Stimulated activated naive CD8-positive, alpha-beta T cell treated with anti-CD3 and anti-CD28 coated beads, Interleukin-15, amount 100 ng/mL, for 72 hours (primary cell): Measurements from ENCODE around the gene CYSLTR2.

Experiments used
- ATAC-seq: fragments of 150-1000 bp; cut with Tn5 transposase; 2 replicates; pipeline ENCODE4 v1.10.0; 2021; ENCODE audit warnings: mild to moderate bottlenecking, moderate library complexity
- DNase-seq, 2 donors: peaks; one replicate each; pipeline ENCODE4 v3.0.0; 2021 to 2022
- H3K27ac Mint-ChIP-seq, 2 donors: one replicate each; pipeline ENCODE4 v1.8.0; 2022; ENCODE audit warnings: mild to moderate bottlenecking in 2 of 2, mixed read lengths in 2 of 2, moderate library complexity in 2 of 2
- H3K27me3 Mint-ChIP-seq: one replicate; pipeline ENCODE4 v1.8.0; 2022; ENCODE audit warnings: mixed read lengths
- H3K4me1 Mint-ChIP-seq: one replicate; pipeline ENCODE4 v1.8.0; 2022; ENCODE audit warnings: mild to moderate bottlenecking, mixed read lengths
- H3K4me3 Mint-ChIP-seq, 2 donors: one replicate each; pipeline ENCODE4 v1.8.0; 2022; ENCODE audit warnings: mild to moderate bottlenecking in 2 of 2, mixed read lengths in 2 of 2, moderate library complexity in 1 of 2
- H3K9me3 Mint-ChIP-seq, 2 donors: one replicate each; pipeline ENCODE4 v1.8.0; 2022; ENCODE audit warnings: mixed read lengths in 2 of 2

The CYSLTR2 gene

DNA sequence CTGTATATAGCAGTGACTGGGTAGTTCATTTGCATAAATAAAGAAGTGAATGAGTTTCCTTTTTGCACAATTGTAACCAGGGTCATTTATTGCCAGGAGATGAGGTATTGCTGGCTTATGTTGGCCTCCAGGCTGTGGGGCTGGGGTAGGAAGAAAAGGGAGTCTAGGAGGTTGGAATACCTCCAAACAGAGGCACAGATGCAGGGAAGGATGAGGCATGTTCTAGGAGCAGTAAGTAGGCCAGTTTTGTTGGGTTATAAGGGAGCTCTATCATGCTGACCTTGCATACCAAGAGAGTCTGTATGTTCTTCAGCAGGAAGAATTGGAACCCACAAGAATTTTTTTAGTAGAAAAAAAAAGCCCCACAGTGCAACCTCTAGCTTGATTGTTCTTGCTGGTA is 17.2 kb upstream of the CYSLTR2 start:
- Mint-ChIP-seq H3K27me3 (no peaks in the 10 kb centered on the region), H3K4me3 (no peak overlapping the region), H3K9me3 (peaks cover 14 to 29% of the 10 kb centered on the region in 2 donors), H3K27ac (no peak overlapping the region), H3K4me1 (no peaks in the 10 kb centered on the region)
- ATAC-seq (no peak), DNase-seq (no peak)

DNA sequence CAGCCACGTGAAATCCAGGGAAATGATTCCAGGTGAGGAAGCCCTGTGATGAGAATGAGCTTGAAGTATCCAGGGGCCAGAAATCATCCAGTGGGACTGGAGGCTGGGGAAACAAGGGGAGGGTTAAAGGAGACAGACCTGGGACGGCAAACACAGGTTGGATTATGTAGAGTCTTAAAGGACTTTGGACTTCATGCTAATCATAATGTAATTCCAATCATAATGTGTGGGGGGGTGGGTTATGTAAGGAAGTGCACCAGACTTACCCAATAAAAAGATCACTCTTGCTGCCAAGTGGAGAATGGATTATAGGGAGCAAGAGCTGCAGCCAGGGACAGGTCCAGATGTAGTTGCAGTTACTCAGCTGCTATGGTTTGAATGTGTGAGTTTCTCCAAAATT is 16.1 kb upstream of the CYSLTR2 start:
- no peak overlapping the region for H3K4me3 Mint-ChIP-seq

DNA sequence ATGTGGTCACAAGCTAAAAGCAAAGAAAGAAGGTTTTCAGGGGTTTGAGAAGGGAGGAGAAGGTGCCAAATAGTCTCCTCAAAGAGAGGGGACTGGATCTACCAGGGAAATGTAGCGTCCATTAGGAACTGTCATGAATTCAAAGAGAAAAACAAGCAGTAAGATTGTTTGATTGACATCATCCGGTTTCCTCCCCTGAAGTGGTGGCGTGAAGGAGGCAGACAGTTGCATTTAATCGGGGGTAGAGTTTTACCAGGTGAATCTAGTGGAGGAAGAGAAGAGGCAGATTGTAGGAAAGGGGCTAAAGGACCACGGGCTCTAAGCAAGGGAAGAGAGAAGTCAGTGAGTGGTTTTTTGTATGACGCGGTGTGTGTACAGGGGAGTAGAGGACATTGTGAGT is 13.0 kb upstream of the CYSLTR2 start:
- Mint-ChIP-seq H3K4me3 (no peak overlapping the region), H3K4me1 (no peaks in the 10 kb centered on the region), H3K27me3 (no peaks in the 10 kb centered on the region), H3K27ac (no peak overlapping the region), H3K9me3 (peaks cover 6 to 23% of the 10 kb centered on the region in 2 donors)
- ATAC-seq (no peak), DNase-seq (no peak)

More for the DNA sequence above, 16.1 kb upstream of the CYSLTR2 start:
- H3K27ac Mint-ChIP-seq = no peak overlapping the region
- ATAC-seq = no peak
- H3K27me3 Mint-ChIP-seq = no peaks in the 10 kb centered on the region
- H3K4me1 Mint-ChIP-seq = no peaks in the 10 kb centered on the region
- H3K9me3 Mint-ChIP-seq = peaks cover 13 to 26% of the 10 kb centered on the region in 2 donors
- no peak for DNase-seq

DNA sequence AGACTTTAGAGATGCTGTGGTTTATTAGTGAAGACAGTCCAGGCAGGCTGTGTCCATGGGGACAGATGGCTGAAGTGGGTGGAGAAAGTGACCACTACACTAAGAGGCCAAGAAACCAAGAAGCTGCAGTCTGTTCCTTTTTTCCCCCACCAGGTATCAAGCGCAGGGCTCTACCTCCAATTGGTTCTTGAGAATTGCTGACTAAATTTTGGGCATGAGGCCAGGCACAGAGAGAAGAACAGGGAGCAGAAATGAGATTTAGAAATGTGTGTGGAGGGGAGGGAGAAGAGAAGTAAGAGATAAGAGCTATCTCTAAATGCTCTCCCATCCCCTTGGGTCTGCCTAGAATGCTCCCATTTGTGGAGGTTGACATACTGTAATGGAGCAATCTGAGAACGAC is 12.3 kb upstream of the CYSLTR2 start:
- ATAC-seq (no peak), DNase-seq (no peak)
- Mint-ChIP-seq H3K27me3 (peaks cover under 1% of the 10 kb centered on the region), H3K4me3 (no peak overlapping the region), H3K9me3 (peaks cover 2 to 18% of the 10 kb centered on the region in 2 donors), H3K4me1 (no peaks in the 10 kb centered on the region), H3K27ac (no peak overlapping the region)

DNA sequence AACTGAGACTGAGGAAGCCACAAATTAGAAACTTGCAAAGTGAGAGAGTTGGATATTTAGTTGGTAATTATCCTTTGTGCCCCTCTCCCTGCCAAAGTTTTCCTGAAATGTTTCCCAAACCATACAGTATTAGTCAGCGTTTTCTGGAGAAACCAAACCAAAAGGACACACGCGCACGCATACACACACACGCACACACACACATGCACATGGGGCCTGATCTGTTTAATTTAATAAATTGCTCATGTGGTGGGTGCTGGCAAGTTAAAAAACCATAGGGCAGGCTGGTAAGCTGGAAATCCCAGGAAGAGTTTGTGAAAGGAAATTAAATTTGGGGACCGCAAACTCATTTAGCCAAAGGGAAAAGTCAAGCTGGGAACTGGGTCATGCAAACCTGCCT is 11.7 kb upstream of the CYSLTR2 start:
- Mint-ChIP-seq H3K4me1 (no peaks in the 10 kb centered on the region), H3K27me3 (peaks cover 7% of the 10 kb centered on the region), H3K27ac (no peak overlapping the region), H3K9me3 (peaks cover 0 to 16% of the 10 kb centered on the region in 2 donors), H3K4me3 (no peak overlapping the region)
- DNase-seq = no peak
- ATAC-seq = no peak

DNA sequence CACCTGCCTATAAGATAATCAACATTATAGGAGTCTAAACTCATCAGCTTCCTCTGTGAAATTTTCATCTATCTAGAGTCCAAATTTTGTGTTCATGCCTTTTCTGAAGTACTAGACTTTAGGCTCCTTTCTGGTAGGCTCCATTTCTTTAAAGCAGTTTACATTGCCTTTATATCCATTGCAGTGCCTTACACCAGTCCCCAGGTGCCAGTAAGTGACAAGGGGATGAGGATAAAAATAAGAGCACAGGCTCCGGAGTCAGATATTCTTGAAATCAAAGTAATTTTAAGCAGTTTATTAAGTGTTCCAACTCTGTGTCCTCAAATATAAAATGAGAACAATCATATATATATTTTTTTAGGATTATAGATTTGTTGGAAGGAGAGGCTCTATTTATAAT is 10.6 kb upstream of the CYSLTR2 start:
- no peak overlapping the region for H3K27ac Mint-ChIP-seq
- H3K4me3 Mint-ChIP-seq = no peak overlapping the region
- no peaks in the 10 kb centered on the region for H3K4me1 Mint-ChIP-seq
- DNase-seq (no peak), ATAC-seq (no peak)
- H3K27me3 Mint-ChIP-seq = peaks cover 7% of the 10 kb centered on the region
- peaks cover 0 to 9% of the 10 kb centered on the region in 2 donors for H3K9me3 Mint-ChIP-seq

DNA sequence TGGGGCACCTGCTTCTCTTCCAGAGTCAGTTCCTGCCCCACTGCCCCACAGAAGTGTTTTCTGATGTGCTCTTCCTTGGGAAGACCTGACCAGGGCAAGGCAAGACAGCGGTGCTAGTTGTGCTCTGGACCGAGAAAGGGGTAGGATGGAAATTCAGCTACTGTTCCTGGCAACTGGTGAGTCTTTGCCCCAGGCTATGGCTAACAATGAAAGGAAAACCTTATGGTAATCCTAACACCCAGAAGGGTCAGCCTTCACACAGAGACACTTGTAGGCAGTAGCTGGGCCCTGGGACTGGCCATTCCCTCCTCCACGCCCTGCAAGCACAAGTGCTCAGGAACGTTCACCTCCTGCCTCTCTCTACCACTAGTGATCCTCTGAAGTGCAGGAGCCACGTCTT is 9.6 kb upstream of the CYSLTR2 start:
- H3K27ac Mint-ChIP-seq = no peak overlapping the region
- H3K4me3 Mint-ChIP-seq = no peak overlapping the region
- ATAC-seq (no peak), DNase-seq (no peak)
- H3K27me3 Mint-ChIP-seq = peaks cover 7% of the 10 kb centered on the region
- H3K9me3 Mint-ChIP-seq = peaks cover 0 to 3% of the 10 kb centered on the region in 2 donors
- no peaks in the 10 kb centered on the region for H3K4me1 Mint-ChIP-seq

DNA sequence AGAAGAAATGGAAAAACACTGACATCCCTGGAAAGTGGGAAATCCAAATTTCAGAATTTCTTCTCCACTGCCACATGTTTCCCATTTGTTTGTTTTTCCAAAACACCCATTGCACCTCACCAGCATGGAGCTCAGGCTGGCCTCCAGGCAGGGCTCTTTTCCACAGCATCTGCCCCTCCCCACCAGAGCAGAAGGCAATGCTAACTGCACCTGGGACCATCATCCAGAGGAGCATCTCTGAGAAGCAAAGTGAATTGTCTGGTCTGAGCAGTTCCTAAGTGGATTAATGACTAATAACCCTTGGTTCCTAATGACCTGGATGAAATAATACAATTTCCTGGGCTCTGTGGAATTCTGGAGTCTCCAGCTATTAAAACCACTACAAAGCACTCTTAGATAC is 8.8 kb upstream of the CYSLTR2 start:
- H3K27me3 Mint-ChIP-seq = peaks cover 7% of the 10 kb centered on the region
- no peaks in the 10 kb centered on the region for H3K4me1 Mint-ChIP-seq
- no peaks in the 10 kb centered on the region for H3K9me3 Mint-ChIP-seq
- ATAC-seq (no peak), DNase-seq (no peak)
- H3K4me3 Mint-ChIP-seq = no peak overlapping the region
- H3K27ac Mint-ChIP-seq = no peak overlapping the region

DNA sequence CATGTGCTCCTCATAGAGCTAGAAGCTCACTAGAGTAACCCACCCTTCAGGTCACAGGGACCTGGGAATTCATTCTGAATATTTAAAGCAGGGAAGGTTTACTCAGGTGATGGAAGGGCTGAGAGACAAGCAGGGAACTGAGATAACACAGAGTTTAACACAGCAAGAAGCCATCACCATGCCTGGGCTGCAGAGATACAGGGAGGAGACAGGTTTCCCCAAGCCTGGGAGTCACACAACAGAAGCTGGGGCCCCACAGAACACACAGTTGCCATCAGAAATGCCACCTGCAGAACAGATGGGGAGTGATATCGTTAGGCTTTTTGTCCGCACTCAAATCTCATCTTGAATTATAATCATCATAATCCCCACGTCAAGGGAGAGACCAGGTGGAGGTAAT is 7.9 kb upstream of the CYSLTR2 start:
- Mint-ChIP-seq H3K27ac (no peak overlapping the region), H3K9me3 (no peaks in the 10 kb centered on the region), H3K4me3 (no peak overlapping the region), H3K27me3 (peaks cover 7% of the 10 kb centered on the region), H3K4me1 (no peaks in the 10 kb centered on the region)
- ATAC-seq (no peak), DNase-seq (no peak)

DNA sequence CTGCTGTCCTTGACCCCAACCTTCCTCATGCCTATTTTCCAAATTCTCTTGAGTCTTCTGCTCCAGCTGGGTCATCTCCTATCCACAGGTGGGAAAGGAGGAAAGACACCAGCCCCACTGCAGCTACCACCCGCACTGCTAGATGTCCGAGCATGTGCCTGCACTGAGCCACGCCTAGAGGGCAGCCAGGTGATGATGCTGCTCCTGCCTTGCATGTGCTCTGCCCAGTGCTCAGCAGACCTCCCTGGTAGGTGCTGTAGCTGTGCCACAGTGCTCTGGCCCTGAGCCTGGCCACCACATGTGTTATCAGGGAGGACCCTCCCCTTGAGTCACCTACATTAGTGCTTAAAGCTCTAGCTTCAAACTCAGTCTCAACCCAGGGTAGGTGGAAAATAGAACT is 6.9 kb upstream of the CYSLTR2 start:
- Mint-ChIP-seq H3K4me1 (no peaks in the 10 kb centered on the region), H3K9me3 (no peaks in the 10 kb centered on the region), H3K27ac (peak overlapping the region in 1 of 2 donors; percentile 42), H3K27me3 (peaks cover 7% of the 10 kb centered on the region), H3K4me3 (no peak overlapping the region)
- no peak for ATAC-seq
- no peak for DNase-seq

DNA sequence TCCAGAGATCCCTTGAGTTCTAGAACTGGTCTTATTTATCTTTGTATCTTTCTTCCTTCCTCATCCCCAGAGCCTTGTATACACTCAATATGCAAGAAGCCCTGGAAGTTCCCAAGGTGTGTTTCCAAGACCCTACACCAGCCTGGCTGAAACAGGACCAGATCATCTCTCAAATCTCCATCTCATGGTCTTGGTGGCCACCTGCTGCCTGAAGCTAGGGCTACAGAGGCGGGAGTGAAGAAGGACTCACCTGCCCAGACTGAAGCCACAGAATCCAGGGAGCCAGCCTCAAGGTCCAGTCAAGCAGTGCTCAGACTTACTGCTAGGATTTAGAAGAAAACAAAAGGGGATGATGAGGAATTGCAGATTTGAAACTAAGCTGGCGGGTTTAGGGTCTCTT is 6.1 kb upstream of the CYSLTR2 start:
- peaks cover 7% of the 10 kb centered on the region for H3K27me3 Mint-ChIP-seq
- H3K9me3 Mint-ChIP-seq = no peaks in the 10 kb centered on the region
- no peak overlapping the region for H3K4me3 Mint-ChIP-seq
- DNase-seq (no peak), ATAC-seq (no peak)
- no peak overlapping the region for H3K27ac Mint-ChIP-seq
- peaks cover under 1% of the 10 kb centered on the region for H3K4me1 Mint-ChIP-seq

DNA sequence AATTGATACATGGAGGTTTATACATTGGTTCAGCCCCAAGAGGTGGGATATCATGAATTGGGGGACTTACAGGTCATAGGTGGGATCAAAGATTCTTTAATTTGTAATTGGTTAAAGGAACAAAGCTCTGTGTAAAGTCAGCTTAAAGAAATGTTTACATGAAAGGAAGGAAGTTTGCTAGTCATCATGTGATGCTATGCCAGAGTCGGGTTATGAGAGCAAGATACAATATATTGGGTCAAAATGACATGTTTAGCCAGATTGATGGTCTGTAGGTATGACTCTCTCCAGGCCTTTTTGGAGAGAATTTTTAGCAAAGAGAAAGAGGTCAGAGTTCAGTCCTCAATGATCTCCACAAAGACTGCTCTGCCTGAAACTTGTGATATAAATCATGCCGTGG is 5.3 kb upstream of the CYSLTR2 start:
- no peak for DNase-seq
- Mint-ChIP-seq H3K9me3 (no peaks in the 10 kb centered on the region), H3K4me3 (no peak overlapping the region), H3K27ac (no peak overlapping the region), H3K27me3 (peaks cover 7% of the 10 kb centered on the region), H3K4me1 (peaks cover 9% of the 10 kb centered on the region)
- ATAC-seq = no peak

DNA sequence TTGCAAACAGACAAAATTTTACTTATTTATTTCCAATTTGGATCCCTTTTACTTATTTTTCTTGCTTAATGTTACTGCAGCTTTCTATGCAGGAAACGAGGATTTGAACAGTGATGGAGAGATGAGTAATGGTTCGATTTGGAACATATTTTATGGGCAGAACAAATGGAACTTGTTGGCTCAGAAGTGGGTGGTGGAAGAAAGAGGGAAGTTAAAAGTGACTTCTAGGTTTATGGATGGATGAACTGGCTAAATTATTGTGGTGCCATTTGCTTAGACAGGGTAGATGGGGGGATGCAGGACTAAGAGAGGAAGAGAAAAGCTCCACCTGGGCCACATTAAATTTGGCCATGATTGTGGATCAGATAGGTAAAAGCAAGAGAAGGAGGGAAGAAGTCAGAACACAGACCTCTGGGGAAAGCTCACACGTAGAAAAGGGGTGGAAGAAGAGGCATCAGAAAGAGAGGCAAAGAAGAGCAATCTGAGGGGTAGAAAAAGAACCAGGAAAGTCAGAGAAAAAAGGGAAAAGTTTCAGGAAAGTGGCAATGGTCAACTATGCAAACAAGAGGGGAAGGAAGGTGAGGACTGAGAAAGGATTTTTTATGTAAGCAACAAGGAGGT is 768 bp upstream of the CYSLTR2 start:
- Mint-ChIP-seq H3K4me1 (peaks cover 21% of the 10 kb centered on the region), H3K27me3 (no peaks in the 10 kb centered on the region), H3K9me3 (no peaks in the 10 kb centered on the region), H3K4me3 (peak overlapping the region; percentile 81 to 82), H3K27ac (peak overlapping the region; percentile 39 to 94)
- no peak for ATAC-seq
- DNase-seq = no peak

DNA sequence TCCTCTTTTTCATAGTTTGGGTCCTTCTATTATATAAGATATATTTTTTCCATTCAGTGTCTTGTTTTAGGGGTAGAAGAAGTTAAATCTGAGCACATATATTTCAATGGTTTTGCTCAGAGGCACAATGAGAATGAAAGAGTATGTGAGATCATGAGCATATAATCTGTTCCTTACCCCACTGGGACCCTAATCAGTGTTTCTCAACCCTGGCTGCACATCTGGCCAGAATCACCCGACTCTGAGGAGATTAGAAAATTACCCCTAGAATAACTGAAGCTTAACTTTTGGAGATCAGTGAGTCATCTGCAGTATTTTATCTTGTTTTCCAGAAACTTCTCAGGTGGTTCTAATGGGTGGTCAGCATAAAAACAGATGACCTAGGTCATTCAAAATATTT is 782 bp downstream of the CYSLTR2 start:
- H3K27me3 Mint-ChIP-seq = no peaks in the 10 kb centered on the region
- H3K27ac Mint-ChIP-seq = no peak overlapping the region
- peak overlapping the region in 1 of 2 donors; percentile 82 for H3K4me3 Mint-ChIP-seq
- ATAC-seq = no peak
- peaks cover 28% of the 10 kb centered on the region for H3K4me1 Mint-ChIP-seq
- DNase-seq = no peak
- no peaks in the 10 kb centered on the region for H3K9me3 Mint-ChIP-seq

DNA sequence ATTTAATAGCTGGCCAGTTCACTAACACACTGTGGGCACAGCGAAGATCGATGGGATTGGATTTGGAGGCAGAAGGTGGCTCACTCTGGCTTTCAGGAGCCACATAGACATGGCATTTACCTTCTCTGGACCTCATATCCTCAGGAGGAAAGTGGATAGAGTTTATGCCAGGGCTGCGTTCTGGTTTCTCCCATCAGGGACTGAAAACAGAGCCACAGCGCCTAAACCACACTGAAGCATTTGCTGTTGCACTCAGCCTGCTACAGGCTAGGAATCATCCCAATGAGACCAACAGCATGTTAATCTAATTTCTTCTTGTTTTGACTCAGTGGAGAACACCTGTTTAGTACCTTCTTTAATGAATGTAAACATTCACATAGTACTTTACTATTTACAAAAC is 1.6 kb downstream of the CYSLTR2 start:
- ATAC-seq (no peak), DNase-seq (no peak)
- Mint-ChIP-seq H3K4me1 (peaks cover 36% of the 10 kb centered on the region), H3K9me3 (no peaks in the 10 kb centered on the region), H3K4me3 (no peak overlapping the region), H3K27ac (no peak overlapping the region), H3K27me3 (no peaks in the 10 kb centered on the region)

DNA sequence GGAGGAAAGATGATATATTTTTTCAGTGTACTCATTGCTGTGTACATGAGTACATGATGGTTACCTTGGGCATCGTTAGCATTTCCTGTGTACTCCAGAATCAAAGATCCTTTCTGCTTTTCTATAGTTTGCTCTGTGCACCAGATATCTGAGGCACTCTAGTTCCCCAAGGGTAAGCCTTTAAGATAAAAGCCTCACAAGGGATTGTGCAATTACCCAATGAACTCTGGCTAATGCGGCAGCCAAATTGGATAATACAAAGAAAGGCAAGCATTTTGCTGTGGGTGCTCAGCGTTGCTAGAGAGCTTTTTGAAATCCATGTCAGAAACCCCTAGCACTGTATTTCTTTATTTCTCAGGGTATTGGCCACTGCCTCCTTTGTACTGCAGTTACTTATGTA is 2.9 kb downstream of the CYSLTR2 start:
- Mint-ChIP-seq H3K4me1 (peaks cover 39% of the 10 kb centered on the region), H3K9me3 (no peaks in the 10 kb centered on the region), H3K4me3 (no peak overlapping the region), H3K27ac (no peak overlapping the region), H3K27me3 (no peaks in the 10 kb centered on the region)
- DNase-seq = no peak
- ATAC-seq = no peak

DNA sequence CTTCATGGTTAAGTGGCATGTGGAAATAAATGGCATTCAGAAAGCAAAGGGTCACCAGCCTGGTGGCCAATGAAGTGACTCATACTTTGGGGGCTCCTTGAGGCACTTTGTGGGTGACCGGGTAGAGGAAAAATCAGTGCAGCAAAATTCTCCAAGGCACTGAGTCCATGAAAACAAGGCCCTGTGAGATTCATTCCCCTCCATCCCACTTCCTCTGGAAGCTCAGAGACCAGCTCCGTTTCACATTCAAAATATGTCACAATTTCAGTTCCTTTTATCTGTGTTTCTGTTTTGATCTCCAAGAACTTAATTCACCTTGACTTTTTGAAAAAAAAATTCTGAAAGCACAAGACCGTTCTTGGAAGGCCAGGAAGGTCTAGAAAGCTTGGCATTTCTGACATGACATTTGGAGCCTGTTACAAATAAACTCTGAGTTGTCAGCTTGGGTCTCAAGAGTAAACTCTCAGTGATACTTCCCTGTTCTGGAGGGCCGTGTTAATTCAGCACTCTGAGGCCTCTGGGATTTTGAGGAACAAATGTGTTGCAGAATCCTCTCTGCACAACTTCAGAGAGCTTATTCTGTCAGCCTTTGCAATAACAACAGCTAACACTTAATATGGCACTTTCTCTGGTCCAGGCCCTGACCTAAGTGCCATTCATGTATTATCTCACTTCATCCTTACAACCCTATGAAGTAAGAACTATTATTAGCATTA is 6.8 kb downstream of the CYSLTR2 start:
- DNase-seq = no peak
- peaks cover 23% of the 10 kb centered on the region for H3K4me1 Mint-ChIP-seq
- no peak overlapping the region for H3K4me3 Mint-ChIP-seq
- ATAC-seq = no peak
- no peaks in the 10 kb centered on the region for H3K27me3 Mint-ChIP-seq
- no peak overlapping the region for H3K27ac Mint-ChIP-seq
- peaks cover 20 to 24% of the 10 kb centered on the region in 2 donors for H3K9me3 Mint-ChIP-seq
